ENCODE measurements around the gene BRSK2. TPM values are rescaled to one million over a fixed set of nuclear protein-coding genes. Genes with fewer than 3 reads are reported as not detected.

Gene BRSK2
- total RNA-seq, 1 donor from 2014 or later: 1.0 TPM

DNA sequence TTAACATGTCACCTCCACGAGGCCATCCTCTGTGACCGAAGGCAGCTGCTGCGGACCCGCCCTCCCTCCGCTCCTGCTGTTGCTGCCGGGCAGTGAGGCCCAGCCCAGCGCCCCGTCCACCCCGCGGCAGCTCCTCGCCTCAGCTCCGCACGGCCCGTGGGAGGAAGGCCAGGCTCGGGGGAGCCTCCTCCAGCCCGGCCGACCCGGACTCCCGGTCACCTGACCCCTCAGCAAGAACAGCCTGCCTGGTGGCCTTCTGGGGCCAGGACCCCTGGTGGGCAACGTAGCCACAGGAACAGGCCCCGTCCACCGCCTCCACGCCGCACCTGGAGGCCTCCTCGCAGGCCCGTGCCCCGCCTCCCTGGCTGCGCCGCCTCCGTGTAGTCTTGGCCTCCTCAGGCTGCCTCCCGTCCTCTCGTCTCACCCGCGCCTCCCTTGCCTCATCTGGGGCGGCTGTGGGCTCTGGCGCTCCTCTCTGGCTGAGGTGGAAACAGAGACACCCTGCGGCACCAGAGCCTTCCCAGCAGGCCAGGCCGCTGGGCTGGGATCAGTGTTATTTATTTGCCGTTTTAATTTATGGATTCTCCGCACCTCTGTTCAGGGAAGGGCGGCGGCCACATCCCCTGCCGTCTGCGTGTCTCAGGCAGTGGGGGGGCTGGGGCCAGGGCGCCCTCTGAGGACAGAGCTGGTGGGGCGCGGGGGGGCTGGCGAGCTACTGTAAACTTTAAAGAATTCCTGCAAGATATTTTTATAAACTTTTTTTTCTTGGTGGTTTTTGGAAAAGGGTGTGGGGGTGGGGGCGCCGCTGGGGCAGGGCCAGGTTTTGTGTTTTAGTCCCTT lies 71.5 kb downstream of the BRSK2 start:
- Histone ChIP-seq H3K4me3 (ENCODE audit: low read length in 3 of 3) (no peak overlapping the region), H3K27ac (ENCODE audit: low read depth, low read length) (no peak overlapping the region), H3K4me1 (ENCODE audit: control insufficient read depth in 3 of 3, insufficient read depth in 3 of 3, low read length in 3 of 3) (peaks cover 0 to 4% (median 0%) of the 10 kb centered on the region in 3 donors)

DNA sequence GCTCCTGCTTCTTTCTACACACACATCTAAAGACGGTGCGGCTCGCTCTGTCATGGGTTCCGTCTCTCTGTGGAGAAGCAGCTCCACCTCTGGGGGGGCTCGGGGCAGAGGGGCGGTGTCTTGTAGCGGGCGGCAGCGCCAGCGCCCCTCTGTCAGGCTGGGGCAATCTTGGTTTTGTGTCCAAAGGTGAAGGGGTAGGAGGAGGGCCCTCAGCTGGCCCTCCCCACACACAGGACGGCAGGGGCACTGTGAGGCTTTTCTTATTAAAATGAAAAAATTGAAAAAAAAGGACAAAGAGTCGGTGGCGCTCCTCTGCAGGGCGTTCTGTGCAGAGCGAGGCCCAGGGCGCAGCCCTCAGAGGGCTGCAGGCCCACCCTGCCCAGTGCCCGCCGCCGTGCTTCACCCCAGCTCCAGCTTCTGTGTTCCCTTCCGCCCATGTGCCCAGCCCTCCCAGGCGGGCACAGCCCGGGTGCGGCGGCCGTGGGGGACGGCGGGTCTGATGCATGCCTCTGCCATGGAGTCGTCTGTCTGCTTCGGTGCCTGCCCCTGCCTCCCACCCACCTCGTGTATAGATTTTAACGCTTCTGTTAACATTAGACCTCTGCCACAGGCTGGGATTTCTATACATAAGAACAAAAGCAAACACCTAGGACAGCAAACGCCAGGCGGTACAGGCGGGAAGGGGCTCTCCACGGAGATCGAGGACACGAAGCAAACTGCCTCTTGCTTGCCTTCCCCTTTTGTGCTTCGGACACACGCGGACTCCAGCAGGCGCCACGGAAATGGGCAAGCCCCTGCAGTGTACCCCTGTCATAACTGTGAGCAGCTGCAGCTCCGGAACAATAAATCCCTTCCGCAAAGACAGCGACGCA lies 72.3 kb downstream of the BRSK2 start:
- Histone ChIP-seq H3K9me3 (ENCODE audit: control insufficient read depth in 3 of 3, low read length in 3 of 3) (no peaks in the 10 kb centered on the region), H3K4me3 (ENCODE audit: low read length in 3 of 3) (no peak overlapping the region), H3K4me1 (ENCODE audit: control insufficient read depth in 3 of 3, insufficient read depth in 3 of 3, low read length in 3 of 3) (peaks cover 0 to 4% (median 0%) of the 10 kb centered on the region in 3 donors), H3K27me3 (ENCODE audit: control insufficient read depth in 3 of 3, insufficient read depth in 3 of 3, low read length in 3 of 3) (no peaks in the 10 kb centered on the region), H3K9ac (ENCODE audit: low read depth in 1 of 3, low read length in 3 of 3) (no peak overlapping the region), H3K27ac (ENCODE audit: low read depth, low read length) (no peak overlapping the region), H3K36me3 (ENCODE audit: control insufficient read depth in 3 of 3, insufficient read depth in 3 of 3, low read length in 3 of 3) (peaks cover 4 to 6% (median 5%) of the 10 kb centered on the region in 3 donors)

More for the DNA sequence above, 71.5 kb downstream of the BRSK2 start:
- H3K9ac ChIP-seq (ENCODE audit: low read depth in 1 of 3, low read length in 3 of 3): peak overlapping the region in 1 of 3 donors; percentile 45
- H3K36me3 ChIP-seq (ENCODE audit: control insufficient read depth in 3 of 3, insufficient read depth in 3 of 3, low read length in 3 of 3): peaks cover 3 to 5% (median 3%) of the 10 kb centered on the region in 3 donors
- no peaks in the 10 kb centered on the region for H3K27me3 ChIP-seq (ENCODE audit: control insufficient read depth in 3 of 3, insufficient read depth in 3 of 3, low read length in 3 of 3)
- no peaks in the 10 kb centered on the region for H3K9me3 ChIP-seq (ENCODE audit: control insufficient read depth in 3 of 3, low read length in 3 of 3)

DNA sequence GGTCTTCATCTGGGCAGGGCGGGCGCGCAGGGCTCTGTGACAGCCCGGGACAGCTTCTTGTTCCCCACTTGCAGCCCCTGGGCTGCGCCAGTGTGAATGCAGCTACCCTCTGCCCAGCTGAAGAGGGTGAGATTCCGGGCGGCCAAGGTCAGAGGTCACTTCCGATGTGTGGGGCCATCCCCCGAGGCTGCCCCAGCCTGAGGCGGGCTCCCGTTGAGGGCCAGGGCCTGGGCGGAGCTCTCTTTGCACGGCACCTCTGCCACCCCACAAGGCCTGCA lies 72.9 kb downstream of the BRSK2 start:
- Histone ChIP-seq H3K36me3 (ENCODE audit: control insufficient read depth in 3 of 3, insufficient read depth in 3 of 3, low read length in 3 of 3) (peaks cover 6 to 8% (median 7%) of the 10 kb centered on the region in 3 donors), H3K27ac (ENCODE audit: low read depth, low read length) (no peak overlapping the region), H3K4me3 (ENCODE audit: low read length in 3 of 3) (no peak overlapping the region), H3K27me3 (ENCODE audit: control insufficient read depth in 3 of 3, insufficient read depth in 3 of 3, low read length in 3 of 3) (no peaks in the 10 kb centered on the region), H3K4me1 (ENCODE audit: control insufficient read depth in 3 of 3, insufficient read depth in 3 of 3, low read length in 3 of 3) (peaks cover 0 to 4% (median 0%) of the 10 kb centered on the region in 3 donors), H3K9ac (ENCODE audit: low read depth in 1 of 3, low read length in 3 of 3) (no peak overlapping the region), H3K9me3 (ENCODE audit: control insufficient read depth in 3 of 3, low read length in 3 of 3) (no peaks in the 10 kb centered on the region)

DNA sequence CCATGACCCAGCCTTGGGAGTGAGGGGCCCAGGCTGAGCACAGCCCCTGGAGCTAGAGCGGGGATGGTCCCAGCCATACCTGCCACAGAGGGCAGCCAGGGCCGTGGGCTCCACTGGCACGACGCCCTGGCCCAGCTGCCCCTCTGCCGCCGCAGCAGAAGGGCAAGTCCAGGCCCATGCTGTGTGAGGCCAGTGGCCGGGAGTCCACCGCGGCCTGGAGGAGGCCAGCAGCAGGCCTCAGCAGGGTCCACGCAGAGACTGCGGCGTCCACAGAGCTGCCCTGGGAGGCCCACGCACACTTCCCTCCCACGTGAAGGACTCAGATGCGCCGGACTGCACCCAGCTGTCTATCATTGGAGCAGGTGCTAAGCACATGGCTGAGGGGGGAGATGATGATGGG lies 73.3 kb downstream of the BRSK2 start:
- Histone ChIP-seq H3K36me3 (ENCODE audit: control insufficient read depth in 3 of 3, insufficient read depth in 3 of 3, low read length in 3 of 3) (peaks cover 6 to 8% (median 7%) of the 10 kb centered on the region in 3 donors), H3K9me3 (ENCODE audit: control insufficient read depth in 3 of 3, low read length in 3 of 3) (no peaks in the 10 kb centered on the region), H3K27ac (ENCODE audit: low read depth, low read length) (no peak overlapping the region), H3K9ac (ENCODE audit: low read depth in 1 of 3, low read length in 3 of 3) (no peak overlapping the region), H3K4me3 (ENCODE audit: low read length in 3 of 3) (no peak overlapping the region), H3K27me3 (ENCODE audit: control insufficient read depth in 3 of 3, insufficient read depth in 3 of 3, low read length in 3 of 3) (no peaks in the 10 kb centered on the region), H3K4me1 (ENCODE audit: control insufficient read depth in 3 of 3, insufficient read depth in 3 of 3, low read length in 3 of 3) (peaks cover 0 to 4% (median 0%) of the 10 kb centered on the region in 3 donors)

DNA sequence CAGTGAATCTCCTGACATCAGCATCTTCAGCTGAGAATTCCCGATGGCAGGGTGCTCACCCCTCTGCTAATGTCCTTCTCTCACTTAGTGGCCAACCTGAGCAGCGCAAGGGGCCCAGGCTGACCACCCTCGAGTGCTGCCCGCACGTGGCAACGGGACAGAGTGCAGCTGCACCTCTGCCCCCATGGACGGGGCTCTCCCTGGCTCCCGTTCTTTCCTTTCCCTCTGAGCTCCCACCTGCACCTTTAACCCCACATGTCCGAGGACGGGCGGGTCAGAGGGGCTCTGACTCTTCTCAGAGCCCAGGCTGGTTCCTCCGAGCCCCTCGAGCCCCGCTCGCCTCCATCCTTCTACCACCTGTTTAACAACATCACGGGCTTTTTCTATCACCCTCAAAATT lies 77.0 kb downstream of the BRSK2 start:
- Histone ChIP-seq H3K9me3 (ENCODE audit: control insufficient read depth in 3 of 3, low read length in 3 of 3) (no peaks in the 10 kb centered on the region), H3K4me3 (ENCODE audit: low read length in 3 of 3) (no peak overlapping the region), H3K4me1 (ENCODE audit: control insufficient read depth in 3 of 3, insufficient read depth in 3 of 3, low read length in 3 of 3) (no peaks in the 10 kb centered on the region), H3K27me3 (ENCODE audit: control insufficient read depth in 3 of 3, insufficient read depth in 3 of 3, low read length in 3 of 3) (no peaks in the 10 kb centered on the region), H3K27ac (ENCODE audit: low read depth, low read length) (no peak overlapping the region), H3K9ac (ENCODE audit: low read depth in 1 of 3, low read length in 3 of 3) (no peak overlapping the region), H3K36me3 (ENCODE audit: control insufficient read depth in 3 of 3, insufficient read depth in 3 of 3, low read length in 3 of 3) (peaks cover 29 to 34% (median 34%) of the 10 kb centered on the region in 3 donors)

DNA sequence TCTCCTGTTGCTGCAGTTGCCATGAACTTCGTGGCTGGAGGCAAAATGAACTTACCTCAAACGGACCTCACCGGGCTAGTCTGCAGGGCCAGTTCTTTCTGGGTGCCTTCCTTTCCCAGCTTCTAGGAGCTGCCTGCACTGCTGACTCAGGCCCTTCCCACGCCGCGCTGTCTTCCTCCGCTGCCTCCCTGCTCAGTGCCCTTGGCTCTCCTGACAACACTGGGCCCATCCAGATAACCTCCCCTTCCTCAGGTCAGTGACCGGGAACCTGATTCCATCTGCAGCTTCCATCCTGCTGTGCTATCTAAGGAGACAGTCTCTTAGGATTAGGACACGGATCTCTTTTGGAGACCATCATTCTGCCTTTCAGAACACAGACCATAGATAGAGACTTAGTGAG lies 77.5 kb downstream of the BRSK2 start:
- Histone ChIP-seq H3K27me3 (ENCODE audit: control insufficient read depth in 3 of 3, insufficient read depth in 3 of 3, low read length in 3 of 3) (no peaks in the 10 kb centered on the region), H3K4me3 (ENCODE audit: low read length in 3 of 3) (no peak overlapping the region), H3K4me1 (ENCODE audit: control insufficient read depth in 3 of 3, insufficient read depth in 3 of 3, low read length in 3 of 3) (no peaks in the 10 kb centered on the region), H3K9me3 (ENCODE audit: control insufficient read depth in 3 of 3, low read length in 3 of 3) (no peaks in the 10 kb centered on the region), H3K36me3 (ENCODE audit: control insufficient read depth in 3 of 3, insufficient read depth in 3 of 3, low read length in 3 of 3) (peaks cover 29 to 37% (median 35%) of the 10 kb centered on the region in 3 donors), H3K9ac (ENCODE audit: low read depth in 1 of 3, low read length in 3 of 3) (no peak overlapping the region), H3K27ac (ENCODE audit: low read depth, low read length) (no peak overlapping the region)

DNA sequence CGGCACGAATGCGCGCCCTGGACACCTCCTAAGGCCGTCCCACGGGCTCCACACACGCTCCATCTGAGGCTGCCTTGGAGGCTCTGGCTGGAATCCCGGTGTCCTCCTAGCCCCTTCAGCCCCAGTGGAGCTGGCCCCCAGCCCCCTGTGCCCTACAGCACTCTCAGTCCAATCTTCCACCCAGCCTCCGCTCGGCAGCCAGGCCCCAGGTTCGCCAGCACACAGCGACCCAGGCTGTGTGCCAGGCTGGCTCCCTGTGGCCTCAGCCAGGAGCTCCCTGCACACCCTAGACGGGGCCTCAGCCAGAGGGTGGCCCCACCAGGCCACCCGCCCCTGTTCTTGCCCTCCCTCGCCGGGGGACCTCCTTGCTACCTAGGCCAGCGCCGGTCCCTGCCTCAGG lies 78.3 kb downstream of the BRSK2 start:
- Histone ChIP-seq H3K4me3 (ENCODE audit: low read length in 3 of 3) (no peak overlapping the region), H3K36me3 (ENCODE audit: control insufficient read depth in 3 of 3, insufficient read depth in 3 of 3, low read length in 3 of 3) (peaks cover 32 to 42% (median 39%) of the 10 kb centered on the region in 3 donors), H3K9ac (ENCODE audit: low read depth in 1 of 3, low read length in 3 of 3) (no peak overlapping the region), H3K4me1 (ENCODE audit: control insufficient read depth in 3 of 3, insufficient read depth in 3 of 3, low read length in 3 of 3) (no peaks in the 10 kb centered on the region), H3K27me3 (ENCODE audit: control insufficient read depth in 3 of 3, insufficient read depth in 3 of 3, low read length in 3 of 3) (no peaks in the 10 kb centered on the region), H3K27ac (ENCODE audit: low read depth, low read length) (no peak overlapping the region), H3K9me3 (ENCODE audit: control insufficient read depth in 3 of 3, low read length in 3 of 3) (no peaks in the 10 kb centered on the region)

DNA sequence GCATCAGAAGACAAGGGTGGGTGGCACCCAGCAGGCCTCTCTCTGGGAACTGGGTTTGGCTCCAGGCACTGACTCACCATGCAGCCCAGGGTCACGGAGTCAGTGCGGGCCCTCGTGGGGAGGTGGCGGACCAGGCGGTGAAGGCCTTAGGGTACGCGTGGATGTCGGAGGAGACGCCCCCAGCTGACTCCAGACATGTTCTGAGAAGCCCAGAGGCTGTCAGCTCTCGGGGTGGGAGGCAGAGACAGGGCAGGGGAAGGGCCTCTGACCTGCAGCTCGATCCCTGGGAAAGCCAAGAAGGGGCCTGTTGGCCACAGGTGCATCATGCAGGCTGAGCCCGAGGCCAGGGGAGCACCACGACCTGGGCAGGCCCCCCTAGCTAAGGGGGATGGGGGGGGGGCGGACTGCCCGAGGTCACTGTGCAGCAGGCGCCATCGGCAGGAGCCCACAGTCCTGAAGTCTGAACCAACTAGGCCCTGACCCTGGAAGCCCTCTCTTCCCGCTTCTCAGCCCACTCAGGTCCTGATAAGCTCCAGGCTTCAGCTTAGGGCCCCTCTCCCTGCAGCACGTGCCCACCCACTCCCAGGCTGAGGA lies 78.8 kb downstream of the BRSK2 start:
- Histone ChIP-seq H3K9me3 (ENCODE audit: control insufficient read depth in 3 of 3, low read length in 3 of 3) (no peaks in the 10 kb centered on the region), H3K27me3 (ENCODE audit: control insufficient read depth in 3 of 3, insufficient read depth in 3 of 3, low read length in 3 of 3) (no peaks in the 10 kb centered on the region), H3K36me3 (ENCODE audit: control insufficient read depth in 3 of 3, insufficient read depth in 3 of 3, low read length in 3 of 3) (peaks cover 38 to 48% (median 43%) of the 10 kb centered on the region in 3 donors), H3K9ac (ENCODE audit: low read depth in 1 of 3, low read length in 3 of 3) (no peak overlapping the region), H3K4me3 (ENCODE audit: low read length in 3 of 3) (no peak overlapping the region), H3K27ac (ENCODE audit: low read depth, low read length) (no peak overlapping the region), H3K4me1 (ENCODE audit: control insufficient read depth in 3 of 3, insufficient read depth in 3 of 3, low read length in 3 of 3) (no peaks in the 10 kb centered on the region)

DNA sequence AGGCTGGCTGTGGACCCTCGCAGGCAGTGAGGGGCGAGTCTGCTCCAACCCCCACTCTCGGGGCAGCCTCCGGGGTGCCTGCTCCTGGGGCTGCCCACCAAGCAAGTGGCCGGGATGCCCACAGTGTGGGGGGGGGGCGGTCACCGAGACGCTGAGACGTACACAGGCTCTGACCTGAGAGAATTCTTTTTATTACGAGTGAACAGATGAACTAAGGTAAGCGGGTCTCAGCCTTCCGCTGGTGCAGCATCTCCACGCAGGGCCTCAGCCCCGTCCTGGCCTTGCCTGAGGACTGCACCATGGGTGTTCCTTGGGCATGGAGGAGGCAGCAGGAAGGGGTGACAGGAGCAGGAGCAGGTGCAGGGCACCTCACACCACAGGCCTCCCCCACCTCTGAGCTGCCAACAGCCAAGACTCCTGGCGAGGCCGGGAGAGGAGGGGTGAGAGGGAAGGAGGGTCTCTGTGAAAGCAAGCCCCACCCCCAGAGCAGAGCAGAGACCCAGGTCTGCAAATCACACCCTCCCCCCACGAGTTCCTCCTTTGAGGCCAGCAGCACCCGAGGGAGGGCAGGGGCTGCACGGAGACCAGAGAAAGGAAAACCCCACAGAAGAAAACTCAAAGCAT lies 79.7 kb downstream of the BRSK2 start:
- peaks cover 38 to 50% (median 49%) of the 10 kb centered on the region in 3 donors for H3K36me3 ChIP-seq (ENCODE audit: control insufficient read depth in 3 of 3, insufficient read depth in 3 of 3, low read length in 3 of 3)
- H3K9me3 ChIP-seq (ENCODE audit: control insufficient read depth in 3 of 3, low read length in 3 of 3): no peaks in the 10 kb centered on the region
- no peaks in the 10 kb centered on the region for H3K27me3 ChIP-seq (ENCODE audit: control insufficient read depth in 3 of 3, insufficient read depth in 3 of 3, low read length in 3 of 3)
- H3K4me1 ChIP-seq (ENCODE audit: control insufficient read depth in 3 of 3, insufficient read depth in 3 of 3, low read length in 3 of 3): no peaks in the 10 kb centered on the region
- no peak overlapping the region for H3K27ac ChIP-seq (ENCODE audit: low read depth, low read length)
- no peak overlapping the region for H3K9ac ChIP-seq (ENCODE audit: low read depth in 1 of 3, low read length in 3 of 3)
- H3K4me3 ChIP-seq (ENCODE audit: low read length in 3 of 3): no peak overlapping the region

Measured in skeletal muscle tissue (tissue), 4 donors.